Measurements from ENCODE around the gene MSH3. TPM values are rescaled to one million over a fixed set of nuclear protein-coding genes. Genes with fewer than 3 reads are reported as not detected.
A peak's percentile ranks its signal among the peaks of the same experiment; 100 is the strongest.

The MSH3 gene
- total and polyA plus RNA-seq, 8 donors, result 2.3 to 25.5 (median 9.9) TPM

DNA sequence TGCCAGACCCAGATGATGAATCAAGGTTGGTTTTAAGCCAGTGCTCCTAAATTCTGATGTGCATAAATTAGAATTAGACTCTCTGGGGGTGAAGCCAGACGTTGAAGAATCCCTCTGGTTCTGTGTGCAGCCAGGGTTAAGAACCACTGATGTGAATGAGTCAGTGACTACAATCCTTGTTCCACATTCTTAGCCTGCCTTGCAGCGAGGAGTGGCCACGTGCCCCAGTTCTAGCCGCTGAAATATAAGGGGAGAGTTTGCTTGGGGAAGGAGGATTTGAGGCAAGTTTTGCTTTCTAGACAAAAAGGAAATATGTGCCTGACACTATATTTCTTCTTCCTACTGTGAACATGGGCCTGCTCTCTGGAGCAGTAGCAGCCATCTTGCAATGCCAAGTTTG lies 34.2 kb upstream of the MSH3 start:
- TF ChIP-seq EP300 (IDR thresholded peaks at IDR 0.05) (no peak), POLR2AphosphoS5 (IDR thresholded peaks at IDR 0.05) (no peak), POLR2A (IDR thresholded peaks at IDR 0.05) (no peak)
- TF ChIP-seq, protein P1, sequence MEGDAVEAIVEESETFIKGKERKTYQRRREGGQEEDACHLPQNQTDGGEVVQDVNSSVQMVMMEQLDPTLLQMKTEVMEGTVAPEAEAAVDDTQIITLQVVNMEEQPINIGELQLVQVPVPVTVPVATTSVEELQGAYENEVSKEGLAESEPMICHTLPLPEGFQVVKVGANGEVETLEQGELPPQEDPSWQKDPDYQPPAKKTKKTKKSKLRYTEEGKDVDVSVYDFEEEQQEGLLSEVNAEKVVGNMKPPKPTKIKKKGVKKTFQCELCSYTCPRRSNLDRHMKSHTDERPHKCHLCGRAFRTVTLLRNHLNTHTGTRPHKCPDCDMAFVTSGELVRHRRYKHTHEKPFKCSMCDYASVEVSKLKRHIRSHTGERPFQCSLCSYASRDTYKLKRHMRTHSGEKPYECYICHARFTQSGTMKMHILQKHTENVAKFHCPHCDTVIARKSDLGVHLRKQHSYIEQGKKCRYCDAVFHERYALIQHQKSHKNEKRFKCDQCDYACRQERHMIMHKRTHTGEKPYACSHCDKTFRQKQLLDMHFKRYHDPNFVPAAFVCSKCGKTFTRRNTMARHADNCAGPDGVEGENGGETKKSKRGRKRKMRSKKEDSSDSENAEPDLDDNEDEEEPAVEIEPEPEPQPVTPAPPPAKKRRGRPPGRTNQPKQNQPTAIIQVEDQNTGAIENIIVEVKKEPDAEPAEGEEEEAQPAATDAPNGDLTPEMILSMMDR (IDR thresholded peaks at IDR 0.05), result no peak
- intact Hi-C loops (cut with DNase I; ENCODE audit: low total_unique reads), result no loop called here
- Histone ChIP-seq H3K4me1 (no peaks in the 10 kb centered on the region), H3K36me3 (no peaks in the 10 kb centered on the region), H3K9me3 (no peaks in the 10 kb centered on the region), H3K27me3 (no peaks in the 10 kb centered on the region), H3K27ac (no peak overlapping the region), H3K4me3 (no peak overlapping the region)
- no peak for DNase-seq
- WGBS, 5 donors, result 76 to 88% (median 83%) methylated on average over 4 of the region's 4 CpGs

DNA sequence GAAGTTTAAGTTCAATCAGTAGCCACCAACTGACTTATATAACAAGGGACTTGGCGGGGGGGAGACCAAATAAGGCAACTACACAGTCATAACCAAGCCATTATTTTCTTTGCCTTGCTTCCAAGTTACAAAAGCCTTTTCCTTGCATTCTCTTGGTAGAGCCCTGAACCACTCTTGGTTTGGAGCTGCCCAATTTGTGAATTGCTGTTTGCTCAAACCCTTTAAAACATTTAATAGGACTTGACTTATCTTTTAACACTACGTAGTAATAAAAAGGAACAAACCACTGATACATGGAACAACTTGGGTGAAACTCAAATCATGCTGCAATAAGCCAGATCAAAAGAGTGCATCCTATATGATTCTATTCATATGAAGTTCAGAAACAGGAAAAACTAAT lies 31.7 kb upstream of the MSH3 start:
- intact Hi-C loops (cut with DNase I; ENCODE audit: low total_unique reads), result no loop called here
- Histone ChIP-seq H3K4me3 (no peak overlapping the region), H3K36me3 (no peaks in the 10 kb centered on the region), H3K27ac (no peak overlapping the region), H3K27me3 (no peaks in the 10 kb centered on the region), H3K4me1 (no peaks in the 10 kb centered on the region), H3K9me3 (no peaks in the 10 kb centered on the region)
- 94 to 97% (median 96%) methylated on average over 2 of the region's 2 CpGs for WGBS, 5 donors
- DNase-seq, result no peak
- no peak for TF ChIP-seq POLR2AphosphoS5 (IDR thresholded peaks at IDR 0.05)
- TF ChIP-seq POLR2A (IDR thresholded peaks at IDR 0.05), result no peak
- TF ChIP-seq, protein P1 (IDR thresholded peaks at IDR 0.05), result no peak
- no peak for TF ChIP-seq EP300 (IDR thresholded peaks at IDR 0.05)

DNA sequence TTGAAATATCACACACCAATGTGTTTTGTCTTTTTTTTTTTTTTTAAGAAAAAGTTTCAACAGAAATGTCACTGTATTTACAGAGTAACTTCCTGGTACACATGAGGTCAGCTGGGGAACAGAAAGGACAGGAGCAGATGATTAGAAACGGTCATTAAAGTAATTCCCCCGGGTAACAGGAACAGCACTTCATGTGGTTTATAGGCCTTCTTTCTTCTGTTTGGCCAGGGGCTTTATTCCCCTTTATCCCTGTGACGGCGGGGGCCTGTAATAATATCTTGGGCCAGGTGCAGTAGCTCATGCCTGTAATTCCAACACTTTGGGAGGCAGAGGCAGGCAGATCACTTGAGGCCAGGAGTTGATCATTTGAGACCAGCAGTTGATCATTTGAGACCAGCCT lies 30.5 kb upstream of the MSH3 start:
- 32 to 50% (median 47%) methylated on average over 4 of the region's 4 CpGs for WGBS, 5 donors
- Histone ChIP-seq H3K27ac (no peak overlapping the region), H3K9me3 (no peaks in the 10 kb centered on the region), H3K4me1 (no peaks in the 10 kb centered on the region), H3K36me3 (no peaks in the 10 kb centered on the region), H3K4me3 (no peak overlapping the region), H3K27me3 (no peaks in the 10 kb centered on the region)
- TF ChIP-seq POLR2A (IDR thresholded peaks at IDR 0.05) (no peak), EP300 (IDR thresholded peaks at IDR 0.05) (no peak), POLR2AphosphoS5 (IDR thresholded peaks at IDR 0.05) (no peak)
- TF ChIP-seq, protein P1 (IDR thresholded peaks at IDR 0.05), result no peak
- intact Hi-C loops (cut with DNase I; ENCODE audit: low total_unique reads), result no loop called here
- DNase-seq, result peak in 1 of 2 donors; percentile 43

DNA sequence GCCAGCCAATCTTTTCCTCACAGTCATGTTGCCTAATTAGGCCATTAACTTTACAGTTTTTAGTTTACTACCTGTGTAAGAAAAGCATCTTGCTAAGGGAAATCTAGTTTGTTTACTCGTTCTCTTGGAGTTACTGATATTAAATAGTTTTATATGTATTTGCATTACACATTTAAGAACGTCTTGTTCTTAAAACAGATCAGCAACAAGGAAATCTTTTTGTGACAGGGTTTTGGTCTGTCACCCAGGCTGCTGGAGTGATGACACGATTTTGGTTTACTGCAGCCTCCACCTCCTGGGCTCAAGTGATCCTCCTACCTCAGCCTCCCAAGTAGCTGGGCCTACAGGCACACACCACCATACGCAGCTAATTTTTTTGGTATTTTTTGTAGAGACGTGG lies 29.2 kb upstream of the MSH3 start:
- Histone ChIP-seq H3K4me3 (no peak overlapping the region), H3K36me3 (peaks cover 0 to 8% (median 8%) of the 10 kb centered on the region in 4 donors), H3K27ac (no peak overlapping the region), H3K9me3 (no peaks in the 10 kb centered on the region), H3K27me3 (no peaks in the 10 kb centered on the region), H3K4me1 (no peaks in the 10 kb centered on the region)
- no peak for DNase-seq
- no peak for TF ChIP-seq POLR2A (IDR thresholded peaks at IDR 0.05)
- TF ChIP-seq, protein P1 (IDR thresholded peaks at IDR 0.05), result no peak
- WGBS, 5 donors, result 80 to 91% (median 86%) methylated on average over 5 of the region's 5 CpGs
- intact Hi-C loops (cut with DNase I; ENCODE audit: low total_unique reads), result no loop called here

Data from stomach (tissue), 9 donors.